DND-41 (cell line): Measurements from ENCODE around the gene GLIPR2.

Experiments
- ATAC-seq: fragments of 200-7000 bp; cut with Tn5 transposase; 3 replicates; pipeline ENCODE4 v1.9.1; 2021; ENCODE audit warnings: low read depth; ENCODE audit not compliant: insufficient read depth
- DNase-seq: peaks from one replicate; pipeline ENCODE4 v3.0.0-alpha.2; 2020
- H2AFZ ChIP-seq: 2 replicates; pipeline ENCODE4 v1.6.0; 2012; ENCODE audit warnings: low read depth, low read length
- H3K27ac ChIP-seq: 2 replicates; pipeline ENCODE4 v1.5.1; 2012; ENCODE audit warnings: low read length, inconsistent platforms
- H3K27me3 ChIP-seq: fragments of 200-600 bp; sonication (generic); 2 replicates; pipeline ENCODE4 v1.6.0; 2012; ENCODE audit warnings: low read length, mild to moderate bottlenecking, inconsistent platforms; ENCODE audit not compliant: insufficient read depth, poor library complexity
- H3K36me3 ChIP-seq: 2 replicates; pipeline ENCODE4 v1.5.1; 2012; ENCODE audit warnings: low read length, inconsistent platforms; ENCODE audit not compliant: insufficient read depth
- H3K4me1 ChIP-seq: 2 replicates; pipeline ENCODE4 v1.5.1; 2012; ENCODE audit warnings: mild to moderate bottlenecking, low read length; ENCODE audit not compliant: insufficient read depth
- H3K4me2 ChIP-seq: 2 replicates; pipeline ENCODE4 v1.6.0; 2012; ENCODE audit warnings: mild to moderate bottlenecking, moderate library complexity, low read length, inconsistent platforms; ENCODE audit not compliant: insufficient read depth
- H3K4me3 ChIP-seq, 2 experiments: fragments of 200-600 bp in 1 of 2; shearing (Covaris generic) in 1 of 2; 2 replicates each; pipeline ENCODE4 v1.5.1; 2012 to 2016; ENCODE audit warnings: inconsistent platforms in 2 of 2, low read length in 2 of 2, mild to moderate bottlenecking in 2 of 2, low read depth in 1 of 2, moderate library complexity in 1 of 2
- H3K79me2 ChIP-seq: 2 replicates; pipeline ENCODE4 v1.6.0; 2012; ENCODE audit warnings: low read length, inconsistent platforms; ENCODE audit not compliant: insufficient read depth
- H3K9ac ChIP-seq: 2 replicates; pipeline ENCODE4 v1.6.0; 2012; ENCODE audit warnings: low read depth, mild to moderate bottlenecking, inconsistent platforms, low read length, moderate library complexity
- H3K9me3 ChIP-seq: 2 replicates; pipeline ENCODE4 v1.5.1; 2012; ENCODE audit warnings: low read length, moderate library complexity, mild to moderate bottlenecking, inconsistent platforms; ENCODE audit not compliant: insufficient read depth, severe bottlenecking
- H4K20me1 ChIP-seq: 2 replicates; pipeline ENCODE4 v1.6.0; 2012; ENCODE audit warnings: low read length; ENCODE audit not compliant: insufficient read depth
- CTCF ChIP-seq: IDR thresholded peaks from 2 replicates; pipeline ENCODE4 v1.5.1; 2012; ENCODE audit warnings: borderline replicate concordance, low read length, moderate library complexity, mild to moderate bottlenecking; ENCODE audit not compliant: poor library complexity, severe bottlenecking; ENCODE audit errors: extremely low read depth
- EZH2 ChIP-seq: IDR thresholded peaks from 3 replicates; pipeline ENCODE4 v1.6.1; 2012; ENCODE audit warnings: borderline replicate concordance, low read depth, mild to moderate bottlenecking, moderate library complexity, low read length, inconsistent platforms; ENCODE audit not compliant: severe bottlenecking

The GLIPR2 gene

GRCh38 chr9:36113999-36114398 lies 22.5 kb upstream of the GLIPR2 start:
- no peaks in the 10 kb centered on the region for H3K9me3 ChIP-seq
- no peaks in the 10 kb centered on the region for H3K79me2 ChIP-seq
- H3K36me3 ChIP-seq: peaks cover 2% of the 10 kb centered on the region
- ATAC-seq (no peak), DNase-seq (no peak)
- TF ChIP-seq EZH2: no peak
- TF ChIP-seq CTCF: no peak
- H2AFZ ChIP-seq: no peak overlapping the region
- no peak overlapping the region for H3K27ac ChIP-seq
- no peak overlapping the region for H3K9ac ChIP-seq
- H3K4me3 ChIP-seq: no peak overlapping the region
- no peaks in the 10 kb centered on the region for H3K4me1 ChIP-seq
- H4K20me1 ChIP-seq: no peaks in the 10 kb centered on the region
- no peak overlapping the region for H3K4me2 ChIP-seq
- no peaks in the 10 kb centered on the region for H3K27me3 ChIP-seq

GRCh38 chr9:36116593-36116992 lies 19.9 kb upstream of the GLIPR2 start:
- H3K4me3 ChIP-seq: no peak overlapping the region
- no peaks in the 10 kb centered on the region for H3K79me2 ChIP-seq
- H3K4me1 ChIP-seq: no peaks in the 10 kb centered on the region
- H3K9ac ChIP-seq: no peak overlapping the region
- ATAC-seq (no peak), DNase-seq (no peak)
- H3K36me3 ChIP-seq: no peaks in the 10 kb centered on the region
- TF ChIP-seq EZH2: no peak
- TF ChIP-seq CTCF: no peak
- no peak overlapping the region for H3K27ac ChIP-seq
- no peaks in the 10 kb centered on the region for H3K27me3 ChIP-seq
- H3K9me3 ChIP-seq: no peaks in the 10 kb centered on the region
- no peak overlapping the region for H3K4me2 ChIP-seq
- H2AFZ ChIP-seq: no peak overlapping the region
- no peaks in the 10 kb centered on the region for H4K20me1 ChIP-seq

GRCh38 chr9:36118201-36118600 lies 18.3 kb upstream of the GLIPR2 start:
- no peak for ATAC-seq
- H4K20me1 ChIP-seq: no peaks in the 10 kb centered on the region
- H3K4me1 ChIP-seq: no peaks in the 10 kb centered on the region
- TF ChIP-seq CTCF: no peak
- no peak for TF ChIP-seq EZH2
- no peaks in the 10 kb centered on the region for H3K9me3 ChIP-seq
- no peak overlapping the region for H3K27ac ChIP-seq
- no peak overlapping the region for H3K4me3 ChIP-seq
- H3K4me2 ChIP-seq: no peak overlapping the region
- H2AFZ ChIP-seq: no peak overlapping the region
- H3K79me2 ChIP-seq: no peaks in the 10 kb centered on the region
- H3K9ac ChIP-seq: no peak overlapping the region
- no peak for DNase-seq
- no peaks in the 10 kb centered on the region for H3K36me3 ChIP-seq
- no peaks in the 10 kb centered on the region for H3K27me3 ChIP-seq

GRCh38 chr9:36118706-36119105 lies 17.8 kb upstream of the GLIPR2 start:
- H3K27me3 ChIP-seq: no peaks in the 10 kb centered on the region
- H4K20me1 ChIP-seq: no peaks in the 10 kb centered on the region
- no peaks in the 10 kb centered on the region for H3K36me3 ChIP-seq
- no peak overlapping the region for H3K4me3 ChIP-seq
- no peak overlapping the region for H3K4me2 ChIP-seq
- no peak for ATAC-seq
- H3K9me3 ChIP-seq: no peaks in the 10 kb centered on the region
- H3K27ac ChIP-seq: no peak overlapping the region
- no peak for TF ChIP-seq EZH2
- TF ChIP-seq CTCF: no peak
- no peak for DNase-seq
- no peak overlapping the region for H3K9ac ChIP-seq
- H3K79me2 ChIP-seq: no peaks in the 10 kb centered on the region
- H2AFZ ChIP-seq: no peak overlapping the region
- no peaks in the 10 kb centered on the region for H3K4me1 ChIP-seq
